Retinal pigment epithelial cell (primary cell): ENCODE measurements around the gene TTC28.
"Not testable (repeated sequence)": the region's sequence is repeated elsewhere in the genome, so short reads cannot be mapped to it uniquely, and the experiment has no call there.

Experiments used
- DNase-seq: peaks from one replicate; pipeline ENCODE4 v3.0.0-alpha.2; 2010; ENCODE audit warnings: low read depth
- H3K4me3 ChIP-seq: 2 replicates; pipeline ENCODE4 v1.5.1; 2011; ENCODE audit warnings: mild to moderate bottlenecking, low read length, control low read depth, moderate library complexity
- CTCF ChIP-seq: conservative IDR thresholded peaks from 2 replicates; pipeline ENCODE4 v1.5.1; 2011; ENCODE audit warnings: low read depth, low read length, control low read depth, inconsistent platforms

TTC28 gene

GRCh38 chr22:28091486-28091885 is 588.2 kb downstream of the TTC28 start:
- TF ChIP-seq CTCF, result no peak
- H3K4me3 ChIP-seq, result no peak overlapping the region
- DNase-seq, result no peak

GRCh38 chr22:28089541-28089940 is 590.1 kb downstream of the TTC28 start:
- DNase-seq, H3K4me3 ChIP-seq: not testable (repeated sequence)

GRCh38 chr22:28077166-28077565 is 602.5 kb downstream of the TTC28 start:
- H3K4me3 ChIP-seq, result no peak overlapping the region
- TF ChIP-seq CTCF, result no peak
- DNase-seq, result no peak

GRCh38 chr22:28075358-28075981 is 604.2 kb downstream of the TTC28 start:
- no peak overlapping the region for H3K4me3 ChIP-seq
- no peak for DNase-seq
- no peak for TF ChIP-seq CTCF

- no peak overlapping the region for H3K4me3 ChIP-seq
- no peak for DNase-seq
- TF ChIP-seq CTCF, result no peak
Observed at GRCh38 chr22:28074526-28074925, 605.1 kb downstream of the TTC28 start.

- no peak for DNase-seq
- TF ChIP-seq CTCF, result no peak
- no peak overlapping the region for H3K4me3 ChIP-seq
Observed at GRCh38 chr22:28072066-28072465, 607.6 kb downstream of the TTC28 start.

- no peak overlapping the region for H3K4me3 ChIP-seq
- no peak for DNase-seq
Observed at GRCh38 chr22:28068826-28069225, 610.8 kb downstream of the TTC28 start.

More at GRCh38 chr22:28068826-28069225, 610.8 kb downstream of the TTC28 start:
- no peak for TF ChIP-seq CTCF
